Muscle of back (tissue), 13 donors: ENCODE data around the gene C1QTNF6. TPM values are rescaled to one million over a fixed set of nuclear protein-coding genes. Genes with fewer than 3 reads are reported as not detected.
A peak's percentile ranks its signal among the peaks of the same experiment; 100 is the strongest.
"Not testable (repeated sequence)": the region's sequence is repeated elsewhere in the genome, so short reads cannot be mapped to it uniquely, and the experiment has no call there.

Source experiments
- DNase-seq, 3 donors: peaks; one replicate each; pipeline versions ENCODE4 v3.0.0 to v3.0.0-alpha.2; 2013
- long read RNA-seq, 9 donors: transcript quantifications; one replicate each; lab custom pipeline, GENCODE V29; 2026
- polyA plus RNA-seq, 10 donors: library from polyadenylated mRNA; unstranded; fragments of 120-200 nt; gene quantifications; one replicate each; pipeline ENCODE4 v1.2.1, GENCODE V29; 2013; ENCODE audit not compliant: insufficient read length in 10 of 10

Gene C1QTNF6
- 10 to 100 TPM; 14.3 to 23.4 (median 18.9) TPM for polyA plus RNA-seq
- long read RNA-seq, donor 1, transcript C1QTNF6-201 (3 exons, 2,934 nt) = major isoform, 8 of 11 reads
- long read RNA-seq, donor 1, partial matches to known transcripts = 0 of 11 reads
- long read RNA-seq, donor 1, other reads (novel, unspliced or antisense) = 0 of 11 reads
- long read RNA-seq, donor 2, transcript C1QTNF6-201 (3 exons, 2,934 nt) = major isoform, 5 of 5 reads
- long read RNA-seq, donor 2, partial matches to known transcripts = 0 of 5 reads
- long read RNA-seq, donor 2, other reads (novel, unspliced or antisense) = 0 of 5 reads
- long read RNA-seq, donor 3 = 0 reads
- long read RNA-seq, donor 4 = 0 reads
- long read RNA-seq, donor 5, transcript C1QTNF6-201 (3 exons, 2,934 nt) = major isoform, 7 of 29 reads
- long read RNA-seq, donor 5, partial matches to known transcripts = 21 of 29 reads
- long read RNA-seq, donor 5, other reads (novel, unspliced or antisense) = 0 of 29 reads
- long read RNA-seq, donor 6, transcript C1QTNF6-201 (3 exons, 2,934 nt) = major isoform, 5 of 6 reads
- long read RNA-seq, donor 6, partial matches to known transcripts = 0 of 6 reads
- long read RNA-seq, donor 6, other reads (novel, unspliced or antisense) = 0 of 6 reads
- long read RNA-seq, donor 7, partial matches to known transcripts = 0 of 4 reads
- long read RNA-seq, donor 7, other reads (novel, unspliced or antisense) = 0 of 4 reads
- long read RNA-seq, donor 8, transcript C1QTNF6-201 (3 exons, 2,934 nt) = major isoform, 7 of 7 reads
- long read RNA-seq, donor 8, partial matches to known transcripts = 0 of 7 reads
- long read RNA-seq, donor 8, other reads (novel, unspliced or antisense) = 0 of 7 reads
- long read RNA-seq, donor 9 = 0 reads

GRCh38 chr22:37187891-37188761 lies at the start of gene C1QTNF6:
Gene C1QTNF6, minus strand, starts transcription at chr22:37188247. Its CDS starts 34 bp downstream, at chr22:37188213.
- DNase-seq = peak in 2 of 3 donors; percentile 80 to 95

- DNase-seq = no peak
These were observed 48.0 kb upstream of the C1QTNF6 start for GRCh38 chr22:37235897-37236607.

GRCh38 chr22:37234736-37235711 lies 47.0 kb upstream of the C1QTNF6 start:
- no peak for DNase-seq

- no peak for DNase-seq
These were observed 45.9 kb upstream of the C1QTNF6 start for GRCh38 chr22:37233751-37234631.

- not testable (repeated sequence) for DNase-seq
These were observed 45.3 kb upstream of the C1QTNF6 start for GRCh38 chr22:37233371-37233750.

GRCh38 chr22:37232140-37232998 lies 44.3 kb upstream of the C1QTNF6 start:
- DNase-seq = no peak

GRCh38 chr22:37231406-37232139 lies 43.5 kb upstream of the C1QTNF6 start:
- no peak for DNase-seq

DNA sequence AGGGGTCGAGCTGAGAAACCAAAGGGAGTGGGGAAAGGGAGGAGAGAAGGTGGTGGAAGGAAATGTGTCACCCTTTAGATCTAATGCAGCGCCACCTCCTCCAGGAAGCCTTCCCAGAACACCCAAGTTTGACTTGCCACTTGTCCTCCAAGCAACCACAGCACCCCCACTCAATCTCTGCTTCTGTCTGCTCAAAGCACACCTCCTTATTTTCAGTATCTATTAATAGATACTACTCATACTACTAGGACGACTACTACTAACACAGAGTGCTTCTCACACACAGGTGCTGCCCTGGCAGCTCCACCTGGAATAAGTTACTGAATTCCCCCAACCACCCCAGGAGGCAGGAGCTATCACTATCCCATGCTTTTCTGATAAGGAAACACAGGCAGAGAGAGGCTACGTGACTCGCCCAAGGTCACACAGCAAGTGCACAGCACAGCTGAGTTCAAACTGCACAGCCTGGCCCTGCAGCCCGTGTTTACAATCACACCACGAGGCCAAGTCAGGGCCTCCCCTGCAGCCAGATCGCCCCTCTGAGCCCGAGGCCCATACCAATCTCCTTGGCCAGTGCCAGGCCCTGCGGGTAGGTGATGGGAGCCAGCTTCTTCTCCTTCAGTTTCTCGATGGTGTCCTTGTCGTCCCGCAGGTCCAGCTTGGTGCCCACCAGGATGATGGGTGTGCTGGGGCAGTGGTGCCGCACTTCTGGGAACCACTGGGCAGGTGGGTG lies 42.8 kb upstream of the C1QTNF6 start:
- DNase-seq = no peak

DNA sequence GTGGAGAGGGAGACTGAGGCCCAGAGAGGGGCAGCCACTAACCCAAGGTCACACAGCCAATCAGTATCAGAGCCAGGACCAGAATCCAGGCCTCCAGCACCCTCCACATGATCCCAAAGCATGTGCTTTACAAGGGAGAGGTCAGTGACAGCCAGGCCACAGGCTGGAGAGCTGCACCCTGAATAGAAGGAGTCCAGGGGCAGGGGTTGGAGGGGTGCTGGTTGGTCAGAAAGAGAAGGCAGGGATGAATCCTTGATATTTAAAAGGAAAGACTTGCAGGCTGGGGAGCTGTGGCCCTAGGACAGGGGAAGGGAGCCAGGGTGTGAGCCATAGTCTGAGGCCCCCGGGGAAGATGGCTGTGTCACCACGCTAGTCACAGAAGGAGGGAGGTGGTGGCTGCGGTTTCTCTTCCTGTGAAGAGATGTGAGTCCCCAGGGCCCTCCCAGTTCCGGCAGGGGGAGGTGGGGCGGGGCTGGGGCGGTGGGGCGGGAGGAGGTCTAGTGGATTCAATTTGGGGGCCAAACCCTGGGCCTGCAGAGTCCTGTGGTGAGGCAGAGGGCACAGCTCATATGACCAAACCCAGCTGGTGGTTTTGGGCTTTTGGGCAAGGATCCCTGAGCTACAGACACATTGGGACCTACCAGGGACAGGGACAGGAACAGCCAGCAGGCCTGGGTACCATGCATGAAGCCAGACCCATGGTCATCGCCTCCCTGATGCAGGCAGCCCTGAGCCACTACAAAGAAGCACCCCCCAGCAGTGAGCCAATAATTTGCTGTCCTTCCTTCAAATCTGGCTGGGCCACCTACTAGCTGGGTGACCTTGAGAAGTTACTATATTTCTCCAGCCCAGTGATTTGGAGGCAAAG lies 42.0 kb upstream of the C1QTNF6 start:
- peak in 2 of 3 donors; percentile 41 to 64 for DNase-seq

DNA sequence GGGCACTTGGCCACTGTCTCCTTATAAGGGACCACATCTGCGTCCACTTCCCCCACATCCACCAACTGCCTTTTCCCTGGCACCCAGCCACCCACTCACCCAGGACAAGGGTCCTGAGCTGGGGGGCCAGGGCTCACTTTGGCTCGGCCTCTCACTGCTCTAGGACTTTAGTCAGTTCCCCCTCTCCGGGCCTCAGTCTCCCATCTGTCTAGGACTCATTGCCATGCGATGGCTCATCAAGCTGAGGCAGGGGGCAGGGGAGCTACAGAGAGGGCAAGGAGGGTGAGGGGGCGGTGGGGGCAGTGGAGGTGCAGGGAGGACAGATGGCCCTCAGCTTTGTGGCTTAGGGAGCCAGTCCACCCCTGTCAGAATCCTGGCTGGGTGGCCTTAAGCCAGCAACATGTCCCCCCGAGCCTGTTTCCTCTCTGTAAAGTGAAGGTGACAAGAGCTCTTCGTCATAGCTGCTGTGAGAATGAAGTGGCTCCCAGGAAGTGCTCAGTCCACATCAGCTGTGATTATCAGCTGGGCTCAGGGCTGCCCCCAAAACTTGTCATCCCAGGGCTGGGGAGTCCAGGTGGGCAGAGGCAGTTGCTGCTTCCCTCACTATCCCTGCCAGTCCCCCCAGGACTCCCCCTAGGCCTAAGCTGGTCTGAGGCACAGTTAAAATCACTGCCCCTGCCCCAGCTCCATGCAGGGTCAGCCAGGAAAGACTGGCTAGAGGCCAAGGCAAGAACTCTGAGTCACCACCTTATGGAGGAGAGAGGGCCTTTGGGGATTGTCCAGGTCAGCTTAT lies 41.2 kb upstream of the C1QTNF6 start:
- peak in 2 of 3 donors; percentile 49 to 55 for DNase-seq

DNA sequence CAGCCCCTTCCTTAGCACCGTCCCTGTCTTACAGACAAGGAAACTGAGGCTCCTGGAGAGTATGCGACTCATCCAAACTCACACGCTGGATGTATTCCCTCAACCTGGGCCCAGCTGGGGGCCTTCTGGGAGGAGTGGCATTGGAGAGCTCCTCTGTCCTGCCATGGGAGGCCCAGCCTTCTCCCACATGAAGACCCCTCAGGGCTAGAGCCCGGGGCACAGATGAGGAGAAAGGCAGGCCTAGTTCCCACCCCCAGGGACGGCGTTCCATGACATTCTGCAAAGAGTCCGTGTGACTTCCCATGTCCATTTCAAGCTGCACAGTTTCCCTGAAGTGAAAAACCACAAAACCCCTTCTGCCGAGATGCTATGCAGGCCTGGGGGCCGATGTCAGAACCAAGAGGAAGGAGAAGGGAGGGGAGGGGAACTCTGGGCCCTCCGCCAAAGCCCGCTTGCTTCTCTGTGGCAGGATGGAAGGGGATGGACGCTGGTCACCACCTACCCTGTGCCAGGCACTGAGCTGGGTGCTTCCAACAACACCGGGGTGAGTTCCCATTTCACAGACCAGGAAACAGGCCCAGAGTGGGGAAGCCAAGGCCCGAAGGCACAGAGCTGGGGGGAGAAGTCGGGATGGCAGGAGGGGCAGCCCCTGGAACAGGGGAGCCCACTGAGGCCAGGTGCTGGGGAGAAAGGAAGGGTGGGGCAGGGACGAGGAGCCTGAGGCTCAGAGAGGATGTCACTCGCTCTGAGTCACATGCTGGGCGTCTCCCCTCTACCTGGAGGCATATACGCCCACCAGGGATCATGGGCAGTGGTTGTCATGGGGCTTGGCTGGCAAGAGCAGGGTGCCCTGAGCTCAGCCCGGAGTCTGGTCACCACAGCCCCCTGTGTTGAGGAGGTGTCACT lies 40.3 kb upstream of the C1QTNF6 start:
- DNase-seq = peak in 1 of 3 donors; percentile 53

GRCh38 chr22:37226514-37226913 lies 38.5 kb upstream of the C1QTNF6 start:
- no peak for DNase-seq

- no peak for DNase-seq
These were observed 38.0 kb upstream of the C1QTNF6 start for GRCh38 chr22:37226087-37226486.
